ENCODE data around the gene ZNF285.
"Not testable (repeated sequence)": the region's sequence is repeated elsewhere in the genome, so short reads cannot be mapped to it uniquely, and the experiment has no call there.

Gene ZNF285

DNA sequence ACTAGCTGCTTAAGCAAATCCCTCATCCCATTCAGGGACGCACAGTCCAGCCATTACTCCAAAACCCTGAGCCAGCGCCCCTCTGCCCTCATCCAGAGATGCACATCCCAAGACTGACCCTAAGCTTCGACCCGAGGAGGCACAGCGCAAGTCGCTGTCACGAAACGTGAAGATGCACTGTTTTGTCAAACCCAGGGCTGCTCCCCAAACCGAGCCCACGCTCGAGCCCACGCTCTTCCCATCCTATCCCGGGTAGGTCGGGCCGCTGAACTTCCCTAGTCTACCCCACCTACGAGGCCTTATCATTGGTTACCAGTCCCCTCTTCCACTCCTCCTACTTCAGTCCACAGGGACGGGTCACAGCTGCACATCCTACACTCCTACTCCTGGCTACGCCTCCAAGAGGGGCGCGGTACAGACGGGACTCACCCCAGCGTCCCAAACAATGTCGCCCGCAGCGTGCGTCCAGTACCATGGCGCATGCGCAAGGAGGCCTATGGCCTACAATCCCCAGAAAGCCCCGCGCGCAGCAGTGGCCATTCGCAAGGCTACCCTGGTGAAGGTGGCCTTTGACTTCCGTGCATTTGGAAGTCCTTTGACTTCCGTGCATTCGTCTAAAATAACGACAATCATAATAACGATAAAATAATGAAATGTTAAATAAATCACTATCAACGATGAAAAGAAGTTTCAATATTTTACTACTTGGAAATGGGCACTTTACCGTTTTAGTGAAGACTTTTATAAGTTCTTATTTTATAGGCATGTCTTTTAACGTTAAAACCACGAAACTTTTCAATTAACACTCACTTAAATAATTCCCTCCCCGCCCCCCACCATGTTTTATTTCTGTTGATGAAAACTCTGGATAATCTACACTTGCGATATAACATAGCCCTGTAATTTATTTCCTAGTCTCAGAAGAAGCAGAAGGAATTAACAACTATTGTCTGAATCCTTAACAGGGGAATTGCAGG, at the start of gene ZNF285:
ZNF285 (minus strand) TSS at position 470 of the 977 bp plus-strand sequence. CDS start 4,395 bp downstream, outside the sequence.
- DNase-seq = peak; percentile 78

DNA sequence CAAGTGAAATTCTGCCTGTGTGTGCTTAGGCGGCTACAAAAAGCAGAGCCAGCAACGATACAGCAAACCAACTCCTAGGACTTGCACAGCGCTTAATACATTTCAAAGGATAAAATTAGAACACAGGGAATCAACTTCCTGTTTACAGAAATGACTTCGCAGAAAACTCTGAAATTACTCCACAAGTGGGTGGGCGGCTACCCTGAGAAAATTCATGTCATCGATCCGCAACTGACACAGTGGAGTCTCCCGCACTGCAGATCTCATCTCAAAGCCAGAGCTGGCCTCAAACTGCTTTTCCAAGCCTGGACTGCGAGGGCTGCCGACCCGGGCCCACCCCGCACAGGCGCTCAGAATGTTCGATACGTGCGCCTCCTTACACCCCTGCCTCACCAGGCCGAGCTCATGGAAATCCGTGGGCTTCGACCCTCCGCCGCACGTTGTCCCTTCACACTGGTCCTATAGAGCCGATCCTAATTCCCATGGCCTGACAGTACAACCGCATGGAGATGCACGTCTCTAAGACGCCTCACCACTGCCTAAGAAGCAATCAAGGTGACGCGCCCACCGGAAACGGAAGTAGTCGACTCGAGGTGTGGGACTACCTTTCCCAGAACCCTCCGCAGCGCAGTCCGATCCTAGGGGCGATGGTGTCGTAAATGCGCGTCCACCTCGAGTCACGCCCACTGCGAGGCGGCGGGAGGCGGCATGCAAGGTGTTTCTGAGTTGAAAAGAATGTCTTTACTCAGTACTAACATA, 46.7 kb upstream of the ZNF285 start, which contains the start of gene ZNF229:
ZNF229 (minus strand) TSS at position 557 of the 759 bp plus-strand sequence. CDS start 5,625 bp downstream, outside the sequence.
- peak; percentile 66 for DNase-seq

DNA sequence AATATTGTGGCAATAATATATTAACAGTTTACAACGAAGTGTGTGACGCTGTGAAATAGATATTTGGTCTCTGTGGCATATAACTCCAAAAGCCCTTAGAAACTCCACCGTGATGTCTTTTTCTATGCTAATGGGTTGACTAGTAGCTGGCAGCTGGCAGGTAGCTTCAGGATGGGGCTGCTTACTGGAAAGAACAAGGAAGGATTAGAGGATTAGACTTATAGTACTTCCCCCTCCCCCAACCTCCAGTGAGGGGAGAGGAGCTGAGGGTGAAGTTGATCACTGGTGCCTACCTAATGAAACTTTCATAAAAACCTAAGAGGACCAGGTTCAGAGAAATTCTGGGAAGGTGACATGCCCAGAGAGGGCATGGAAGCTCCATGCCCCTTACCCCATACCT, 37.0 kb upstream of the ZNF285 start:
- DNase-seq = no peak

DNA sequence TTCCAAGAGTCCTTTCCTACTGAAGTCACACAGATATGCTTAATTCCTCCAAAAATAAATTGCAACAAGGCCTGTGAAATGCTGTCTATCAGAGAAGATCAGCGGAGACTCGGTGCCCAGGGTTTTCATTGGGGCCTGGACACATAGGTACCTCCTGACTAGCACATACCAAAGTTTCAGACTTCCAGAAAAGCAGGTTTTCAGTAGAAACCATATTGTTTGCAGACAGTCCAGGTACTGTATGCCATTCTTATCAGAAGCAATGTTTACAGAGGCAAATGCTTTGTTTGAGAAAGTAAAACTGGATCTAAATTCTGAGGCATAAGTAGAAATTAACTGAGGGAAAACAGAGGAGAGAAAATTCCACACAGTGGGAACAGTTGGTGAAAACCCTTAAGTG, 34.0 kb upstream of the ZNF285 start:
- DNase-seq = no peak

DNA sequence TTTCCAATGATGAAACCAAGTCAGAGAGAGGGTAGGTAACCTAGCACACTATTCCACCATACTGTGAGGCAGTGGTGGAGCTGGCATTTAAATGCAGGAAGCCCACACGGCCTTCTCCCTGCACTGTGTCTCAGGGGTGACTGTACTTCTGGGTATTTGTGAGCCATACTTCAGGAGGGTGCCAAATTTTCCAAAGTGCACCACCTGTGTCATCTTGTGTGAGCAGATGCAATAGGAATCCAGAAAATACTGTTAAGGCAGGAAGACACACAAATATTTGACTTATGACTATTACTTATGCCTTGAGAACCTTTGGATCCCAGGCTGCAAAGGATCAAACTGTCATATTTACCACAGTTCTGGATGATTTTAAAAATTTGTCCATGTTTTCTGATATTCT, 29.5 kb upstream of the ZNF285 start:
- DNase-seq = no peak

DNA sequence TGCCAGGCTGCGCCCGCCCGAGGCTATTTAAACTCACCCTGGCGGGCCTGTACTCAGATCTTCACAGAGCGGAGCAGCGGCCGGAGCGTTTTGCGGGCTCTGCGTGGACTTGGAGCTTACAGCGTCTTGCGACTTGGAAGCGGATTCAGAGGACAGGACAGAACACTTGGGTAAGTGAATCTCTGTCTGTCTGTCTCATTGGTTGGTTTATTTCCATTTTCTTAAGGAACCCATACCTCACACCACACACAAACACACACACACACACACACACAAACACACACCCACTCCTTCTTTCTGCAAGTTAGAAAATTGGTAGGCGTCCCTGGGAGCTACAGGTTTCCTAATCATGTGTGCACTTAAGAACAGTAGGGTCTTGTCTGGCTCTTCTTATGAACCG, 14.1 kb upstream of the ZNF285 start:
- DNase-seq = not testable (repeated sequence)

DNA sequence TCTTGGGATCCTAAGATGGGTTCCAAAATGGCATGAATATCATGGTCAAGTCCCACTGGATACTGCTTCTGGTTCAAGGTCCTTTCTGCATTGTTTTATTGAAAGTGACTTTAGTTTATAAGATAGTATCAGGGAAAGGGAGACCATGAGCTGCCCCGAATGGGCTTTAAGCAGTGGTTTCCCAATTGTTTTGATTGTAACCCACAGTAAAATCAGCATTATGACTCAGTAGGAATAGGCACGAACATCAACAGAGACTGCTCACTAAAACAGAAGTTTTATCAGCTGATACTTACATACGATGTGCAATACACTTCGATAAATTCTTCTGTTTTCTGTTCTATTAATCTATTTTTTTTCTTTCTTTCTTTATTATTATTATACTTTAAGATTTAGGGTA, 12.1 kb downstream of the ZNF285 start:
- DNase-seq = not testable (repeated sequence)

DNA sequence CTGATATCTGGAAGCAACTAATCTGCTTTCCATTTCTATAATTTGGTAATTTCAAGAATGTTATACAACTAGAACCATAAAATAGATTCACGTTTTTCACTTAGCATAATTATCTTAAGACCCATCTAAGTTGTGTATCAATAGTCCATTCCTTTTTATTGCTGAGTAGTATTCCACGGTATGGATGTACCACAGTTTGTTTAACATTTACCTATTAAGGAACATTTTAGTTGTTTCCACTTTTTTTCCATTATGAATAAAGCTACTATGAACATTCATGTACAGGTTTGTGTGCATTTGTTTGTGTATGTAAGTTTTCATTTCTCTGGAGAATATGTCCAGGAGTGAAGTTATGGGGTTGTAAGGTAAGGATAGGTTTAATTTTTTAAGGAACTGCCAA, 26.6 kb downstream of the ZNF285 start:
- no peak for DNase-seq

GRCh38 chr19:44371815-44372480, 29.5 kb downstream of the ZNF285 start:
- no peak for DNase-seq

DNA sequence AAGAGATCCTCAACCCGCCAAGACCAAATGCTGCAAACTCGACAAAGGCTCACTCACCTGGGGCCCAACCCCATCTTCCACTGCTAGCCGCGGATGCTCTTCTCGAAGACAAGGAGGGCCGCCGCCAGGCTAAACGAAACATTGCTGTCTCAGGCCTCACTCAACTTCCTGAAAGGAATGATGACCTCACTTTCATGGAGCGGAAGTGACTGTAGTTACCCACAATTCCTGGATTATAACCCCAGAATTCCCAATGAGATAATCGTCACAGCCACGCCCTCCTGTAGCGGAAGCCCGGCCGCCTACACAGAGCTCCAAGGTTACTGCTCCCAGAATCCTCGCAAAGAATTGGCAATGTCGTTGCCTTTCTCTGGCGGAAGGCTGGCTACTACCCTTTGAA, 34.4 kb downstream of the ZNF285 start:
- DNase-seq = no peak

DNA sequence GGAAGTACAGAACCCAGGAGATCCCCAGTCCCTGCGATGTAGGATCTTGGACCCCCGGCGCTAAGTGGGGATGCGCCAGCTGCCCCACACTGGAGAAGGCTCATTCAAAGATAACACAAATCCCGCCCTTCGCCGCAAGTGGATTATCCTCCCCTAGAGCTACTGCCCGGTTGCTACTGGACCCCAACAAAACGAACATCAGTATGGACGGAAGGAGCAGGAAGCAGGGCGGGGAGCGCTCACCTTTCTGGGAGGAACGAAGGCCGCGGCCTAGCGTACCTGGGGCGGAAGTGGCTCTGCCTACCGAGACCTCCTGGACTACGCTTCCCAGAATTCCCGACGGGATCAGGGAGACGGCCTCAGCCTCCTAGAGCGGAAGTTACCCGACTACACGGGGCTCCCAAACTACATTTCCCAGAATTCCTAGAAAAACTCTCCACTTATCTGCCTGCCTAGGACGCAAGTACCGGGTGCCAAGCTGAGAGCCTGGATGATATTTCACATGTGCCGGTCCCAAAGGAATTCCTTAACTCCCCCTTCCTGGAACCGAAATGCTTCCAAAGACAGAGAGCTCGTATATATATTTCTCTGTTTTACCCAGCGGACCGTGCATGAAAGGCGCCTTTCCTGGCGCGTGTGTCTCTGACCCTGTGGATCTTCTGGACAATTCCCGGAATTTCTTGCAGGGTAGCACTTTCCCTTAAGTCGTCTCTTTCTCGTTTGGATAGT, 44.9 kb downstream of the ZNF285 start, which contains the start of gene ZNF112:
ZNF112 (minus strand) TSS at position 298 of the 729 bp plus-strand sequence. CDS start 16,141 bp downstream, outside the sequence.
- peak; percentile 8 for DNase-seq

DNA sequence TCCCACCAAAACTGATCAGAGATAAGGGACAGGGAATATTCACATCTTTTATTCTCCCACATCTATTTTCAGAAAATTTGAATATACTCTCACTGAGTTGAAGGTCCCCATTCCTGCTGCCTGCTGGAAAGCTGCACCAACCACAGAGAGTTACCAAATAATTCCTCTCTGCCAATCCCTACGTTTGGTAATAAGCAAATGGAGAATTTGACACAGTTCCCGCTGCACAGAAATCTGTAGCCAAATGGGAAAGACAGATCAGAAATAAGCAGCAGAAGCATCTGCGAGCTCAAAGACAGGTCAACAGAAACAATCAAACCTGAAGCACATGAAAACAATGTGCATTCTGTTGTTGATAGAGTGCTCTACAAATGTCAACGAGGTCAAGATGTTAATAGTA, 54.9 kb downstream of the ZNF285 start:
- no peak for DNase-seq

GRCh38 chr19:44345959-44346358, 55.4 kb downstream of the ZNF285 start:
- no peak for DNase-seq

DNA sequence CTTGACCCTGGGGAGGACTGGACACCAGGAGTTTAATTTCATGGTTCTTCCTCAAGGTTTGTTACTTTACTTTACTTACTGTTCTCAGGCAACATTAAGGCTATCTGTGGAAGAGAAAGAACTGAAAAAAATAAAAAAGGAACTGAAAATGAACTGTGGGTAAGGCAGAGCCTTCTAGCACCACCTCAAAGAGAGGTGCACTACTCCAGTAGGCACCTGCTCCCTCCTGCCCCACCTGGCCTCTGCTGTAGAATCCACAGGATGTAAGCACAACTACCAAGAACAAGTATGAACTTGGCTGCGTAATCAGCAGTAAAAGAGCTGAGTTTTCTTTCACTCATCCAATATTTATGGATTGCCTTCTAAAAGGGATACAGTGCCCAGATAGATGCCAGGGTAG, 57.2 kb downstream of the ZNF285 start:
- DNase-seq = no peak

- no peak for DNase-seq
Observed at GRCh38 chr19:44341794-44342193, 59.6 kb downstream of the ZNF285 start.

DNA sequence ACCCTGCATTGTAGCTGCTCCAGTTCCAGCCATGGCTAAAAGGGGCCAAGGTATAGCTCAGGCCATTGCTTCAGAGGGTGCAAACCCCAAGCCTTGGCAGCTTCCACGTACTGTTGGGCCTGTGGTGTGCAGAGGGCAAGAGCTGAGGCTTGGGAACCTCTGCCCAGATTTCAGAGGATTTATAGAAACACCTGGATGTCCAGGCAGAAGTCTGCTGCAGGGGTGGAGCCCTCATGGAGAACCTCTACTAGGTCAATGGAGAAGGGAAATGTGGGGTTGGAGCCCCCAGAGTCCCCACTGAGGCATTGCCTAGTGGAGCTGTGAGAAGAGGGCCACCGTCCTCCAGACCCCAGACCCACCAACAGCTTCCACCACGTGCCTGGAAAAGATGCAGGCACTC, 66.8 kb downstream of the ZNF285 start:
- not testable (repeated sequence) for DNase-seq

Measured in CD4-positive, alpha-beta T cell treated with Interleukin-12 subunit alpha and Interleukin-12 subunit beta, for 1 hour (primary cell).